SU-DHL-6 (cell line): Measurements from ENCODE around the gene LIPH.

Experiments used
- H2AFZ ChIP-seq: fragments of 200-600 bp; sonication (generic); 2 replicates; pipeline ENCODE4 v1.6.1; 2014; ENCODE audit warnings: low read depth, mild to moderate bottlenecking, moderate library complexity, mixed read lengths, antibody characterized with exemption, low read length; ENCODE audit not compliant: severe bottlenecking
- H3F3A ChIP-seq: fragments of 200-600 bp; shearing (Covaris generic); 2 replicates; pipeline ENCODE4 v1.6.0; 2016; ENCODE audit warnings: antibody characterized with exemption, mild to moderate bottlenecking; ENCODE audit not compliant: insufficient read depth
- H3K27ac ChIP-seq: fragments of 200-600 bp; sonication (generic); 2 replicates; pipeline ENCODE4 v1.5.1; 2016; ENCODE audit warnings: low read depth, mild to moderate bottlenecking, low read length, moderate library complexity, mixed read lengths
- H3K27me3 ChIP-seq: fragments of 200-600 bp; sonication (generic), shearing (Covaris generic); 2 replicates; pipeline ENCODE4 v1.6.0; 2014; ENCODE audit warnings: mild to moderate bottlenecking, low read length
- H3K36me3 ChIP-seq: fragments of 200-600 bp; sonication (generic); 2 replicates; pipeline ENCODE4 v1.6.1; 2014; ENCODE audit warnings: mild to moderate bottlenecking, low read length, mixed read lengths
- H3K4me2 ChIP-seq: fragments of 300-600, 200-600 bp; shearing (Covaris generic), sonication (generic); 2 replicates; pipeline ENCODE4 v1.6.0; 2014; ENCODE audit warnings: low read length, low read depth, mild to moderate bottlenecking; ENCODE audit not compliant: poor library complexity, severe bottlenecking
- H3K4me3 ChIP-seq: fragments of 200-600 bp; sonication (generic); 2 replicates; pipeline ENCODE4 v1.5.1; 2014; ENCODE audit warnings: antibody characterized with exemption, low read length, mild to moderate bottlenecking, mixed read lengths; ENCODE audit not compliant: insufficient read depth, poor library complexity, severe bottlenecking
- H3K79me2 ChIP-seq: fragments of 200-600 bp; sonication (generic); 2 replicates; pipeline ENCODE4 v1.6.1; 2014; ENCODE audit warnings: mild to moderate bottlenecking, low read length, moderate library complexity; ENCODE audit not compliant: insufficient read depth
- H3K9ac ChIP-seq: fragments of 200-600 bp; sonication (generic); 2 replicates; pipeline ENCODE4 v1.7.0; 2014; ENCODE audit warnings: mild to moderate bottlenecking, low read length
- H3K9me2 ChIP-seq: fragments of 200-600 bp; sonication (generic); replicated peaks from 2 replicates; pipeline ENCODE4 v1.6.1; 2014; ENCODE audit warnings: low read length; ENCODE audit not compliant: insufficient read depth
- H3K9me3 ChIP-seq: fragments of 200-600 bp; sonication (generic); 2 replicates; pipeline ENCODE4 v1.6.1; 2014; ENCODE audit warnings: low read length, mixed read lengths; ENCODE audit not compliant: insufficient read depth
- H4K20me1 ChIP-seq: fragments of 200-600 bp; sonication (generic); 2 replicates; pipeline ENCODE4 v1.6.1; 2014; ENCODE audit warnings: low read depth, mild to moderate bottlenecking, antibody characterized with exemption, low read length, moderate library complexity, mixed read lengths
- CTCF ChIP-seq: fragments of 200-600 bp; sonication (generic); IDR thresholded peaks from one replicate; pipeline ENCODE4 v1.5.1; 2017; ENCODE audit warnings: antibody characterized with exemption, mild to moderate bottlenecking, low read length, moderate library complexity; ENCODE audit not compliant: insufficient read depth, poor library complexity, severe bottlenecking
- EZH2phosphoT487 ChIP-seq: fragments of 200-600 bp; sonication (generic), shearing (Covaris generic); conservative IDR thresholded peaks from 2 replicates; pipeline ENCODE4 v1.6.1; 2018; ENCODE audit warnings: mild to moderate bottlenecking, antibody characterized with exemption, low read length, moderate library complexity, mixed read lengths

Gene LIPH

GRCh38 chr3:185504636-185505035 lies 47.8 kb downstream of the LIPH start:
- Histone ChIP-seq H3F3A (peaks cover 1% of the 10 kb centered on the region; the same call in 1 of the 2 replicates), H3K9me2 (no peaks in the 10 kb centered on the region), H3K9ac (no peak overlapping the region), H3K4me3 (no peak overlapping the region), H3K27ac (no peak overlapping the region), H3K79me2 (no peaks in the 10 kb centered on the region), H3K36me3 (no peaks in the 10 kb centered on the region), H3K27me3 (no peaks in the 10 kb centered on the region), H3K4me2 (no peak overlapping the region), H2AFZ (no peak overlapping the region), H4K20me1 (no peaks in the 10 kb centered on the region), H3K9me3 (no peaks in the 10 kb centered on the region)
- no peak for TF ChIP-seq EZH2phosphoT487
- TF ChIP-seq CTCF, result no peak

- no peaks in the 10 kb centered on the region for H3K27me3 ChIP-seq
- H3K4me3 ChIP-seq, result no peak overlapping the region
- no peaks in the 10 kb centered on the region for H4K20me1 ChIP-seq
- peaks cover 3% of the 10 kb centered on the region; the same call in 1 of the 2 replicates for H3F3A ChIP-seq
- no peaks in the 10 kb centered on the region; the same call in 1 of the 2 replicates for H3K79me2 ChIP-seq
- no peaks in the 10 kb centered on the region for H3K36me3 ChIP-seq
- H3K9me2 ChIP-seq, result no peaks in the 10 kb centered on the region
- H3K9me3 ChIP-seq, result no peaks in the 10 kb centered on the region
- no peak overlapping the region for H3K27ac ChIP-seq
- H3K4me2 ChIP-seq, result no peak overlapping the region
- H3K9ac ChIP-seq, result no peak overlapping the region
- TF ChIP-seq EZH2phosphoT487, result no peak
- no peak for TF ChIP-seq CTCF
- H2AFZ ChIP-seq, result no peak overlapping the region
Observed at GRCh38 chr3:185503521-185503920, 48.9 kb downstream of the LIPH start.

GRCh38 chr3:185502987-185503386 lies 49.4 kb downstream of the LIPH start:
- TF ChIP-seq CTCF (no peak), EZH2phosphoT487 (no peak)
- H3K4me2 ChIP-seq, result no peak overlapping the region
- H3K79me2 ChIP-seq, result peaks cover 4% of the 10 kb centered on the region; the same call in 1 of the 2 replicates
- no peaks in the 10 kb centered on the region for H3K27me3 ChIP-seq
- no peak overlapping the region for H3K27ac ChIP-seq
- no peak overlapping the region for H2AFZ ChIP-seq
- no peaks in the 10 kb centered on the region for H3K9me3 ChIP-seq
- H3K4me3 ChIP-seq, result no peak overlapping the region
- no peak overlapping the region for H3K9ac ChIP-seq
- no peaks in the 10 kb centered on the region for H4K20me1 ChIP-seq
- peaks cover 3% of the 10 kb centered on the region; the same call in 1 of the 2 replicates for H3F3A ChIP-seq
- H3K36me3 ChIP-seq, result no peaks in the 10 kb centered on the region
- no peaks in the 10 kb centered on the region for H3K9me2 ChIP-seq
